ENCODE data around the gene LRRC8D.

GRCh38 chr1:89836252-89837035 lies 15.6 kb downstream of the LRRC8D start:
- TF ChIP-seq EZH2 (IDR thresholded peaks at IDR 0.05; ENCODE audit: insufficient read depth, poor library complexity, severe bottlenecking), result no peak
- no peak for TF ChIP-seq EZH2phosphoT487 (IDR thresholded peaks at IDR 0.05; ENCODE audit: insufficient read depth, low read depth)

Measured in GM23248 (cell line).